ENCODE data around the gene CDH13.
A peak's percentile ranks its signal among the peaks of the same experiment; 100 is the strongest.

CDH13 gene

DNA sequence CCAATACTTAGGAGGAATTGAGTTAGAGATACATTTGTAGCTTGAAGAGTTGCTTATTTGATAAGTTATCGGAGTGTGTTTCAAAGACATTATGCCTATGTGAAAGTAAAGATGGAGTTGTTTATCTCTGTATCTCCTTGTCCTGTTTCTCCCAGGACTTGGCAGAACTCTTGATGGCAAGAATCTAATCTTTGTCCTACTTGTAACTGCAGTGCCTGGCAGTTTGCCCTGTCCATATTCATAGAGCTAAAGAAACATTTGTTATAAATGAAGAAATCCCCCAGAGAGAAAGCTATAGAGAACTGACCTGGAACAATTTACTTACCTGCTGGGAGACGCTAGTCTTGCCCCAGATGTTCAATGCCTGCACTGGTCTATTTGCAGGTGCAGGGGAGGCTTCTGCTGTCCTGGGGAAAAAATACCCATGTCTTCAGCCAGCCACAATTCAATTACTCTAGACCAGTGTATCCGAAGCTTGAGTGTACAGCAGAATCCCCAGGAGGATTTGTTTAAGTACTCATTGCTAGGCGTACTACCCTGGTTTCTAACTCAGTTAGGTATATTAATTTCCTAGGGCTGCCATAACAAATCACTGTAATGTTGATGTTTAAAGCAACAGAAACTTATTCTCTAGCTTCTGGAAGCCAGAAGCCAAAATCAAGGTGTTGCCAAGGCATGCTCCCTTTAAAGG, 771.0 kb downstream of the CDH13 start:
- no peak for DNase-seq

DNA sequence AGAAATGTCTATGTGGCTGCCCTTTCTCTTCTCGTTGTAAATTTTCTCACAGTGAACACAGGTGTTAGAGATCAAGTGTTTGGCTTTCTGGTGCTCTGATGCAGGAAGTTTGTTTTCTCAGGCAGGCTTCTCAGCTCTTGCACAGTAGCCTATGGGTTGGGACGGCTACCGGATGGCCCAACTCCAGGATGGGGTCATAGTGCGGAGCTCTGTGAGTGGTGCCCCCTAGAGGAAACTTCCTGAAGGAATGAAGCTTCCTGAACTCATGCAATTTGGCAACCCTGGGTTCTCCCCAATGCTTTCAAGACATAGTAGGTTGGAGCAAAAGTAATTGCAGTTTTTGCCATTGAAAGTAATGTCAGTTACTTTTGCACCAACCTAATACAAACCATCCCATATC, 773.5 kb downstream of the CDH13 start:
- DNase-seq = no peak

DNA sequence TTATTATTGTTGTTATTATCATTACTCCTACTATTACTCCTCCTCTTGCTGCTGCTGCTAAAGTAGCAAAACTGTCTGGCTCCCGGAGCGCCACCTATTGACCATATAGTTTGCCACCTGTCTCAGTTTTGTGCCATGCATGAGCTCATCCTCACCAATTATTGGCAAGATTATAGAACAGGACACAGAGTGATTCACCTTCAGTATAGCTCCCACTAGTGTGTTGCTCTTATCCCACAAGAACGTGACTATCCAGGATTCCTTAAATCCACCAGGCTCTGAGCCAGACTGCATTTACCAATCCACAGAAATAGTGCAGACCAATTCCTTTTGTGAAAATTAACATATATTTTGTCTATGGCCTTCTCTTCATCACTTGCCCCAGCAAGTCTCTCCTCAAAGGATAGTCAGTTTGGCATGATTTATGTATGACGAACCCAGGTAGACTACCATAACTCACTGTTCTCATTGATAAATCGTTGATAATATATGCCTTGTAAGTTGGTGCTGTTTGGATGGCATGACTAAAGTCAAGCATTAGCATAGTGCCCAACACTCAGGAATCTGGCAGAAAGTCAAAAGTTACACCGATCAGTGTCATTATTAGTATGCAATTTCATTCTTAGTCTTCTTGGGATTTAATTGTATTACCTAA, 775.5 kb downstream of the CDH13 start:
- no peak for DNase-seq

DNA sequence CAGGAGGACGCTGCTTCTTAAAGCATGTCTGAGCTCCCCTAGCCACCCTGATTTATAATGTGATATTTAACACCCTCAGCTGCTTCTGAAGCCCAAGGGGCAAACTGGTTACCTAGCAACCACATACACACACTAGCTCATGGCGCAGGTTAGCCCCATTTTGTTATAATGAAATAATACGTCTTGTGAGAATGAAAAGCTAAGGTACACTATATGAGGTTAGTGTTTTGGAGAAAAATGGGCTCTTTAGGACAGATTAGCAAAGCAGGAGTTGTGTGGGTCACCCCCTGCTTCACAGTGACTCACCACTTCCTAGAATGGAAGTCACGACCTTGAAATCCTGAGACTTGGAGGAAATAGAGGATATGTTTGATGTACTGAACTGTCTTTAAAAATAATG, 776.2 kb downstream of the CDH13 start:
- DNase-seq = no peak

DNA sequence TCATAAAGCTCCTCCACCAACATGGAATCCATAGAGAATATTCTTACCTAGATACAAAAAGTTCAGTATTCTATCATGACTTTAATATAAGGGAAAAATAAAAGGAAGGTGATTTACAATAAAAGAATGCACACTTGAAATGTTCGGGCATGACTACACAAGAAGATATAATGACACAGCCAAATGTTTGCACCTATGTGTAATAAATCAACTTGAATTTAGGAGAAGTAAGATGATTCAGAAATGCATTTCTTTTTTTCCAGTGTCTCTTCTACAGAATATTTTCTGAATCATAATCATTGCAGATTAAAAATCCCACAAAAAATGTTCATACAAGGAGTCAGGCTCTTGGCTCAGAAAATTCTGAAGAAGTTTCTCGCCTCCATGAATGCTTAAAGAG, 777.0 kb downstream of the CDH13 start:
- no peak for DNase-seq

DNA sequence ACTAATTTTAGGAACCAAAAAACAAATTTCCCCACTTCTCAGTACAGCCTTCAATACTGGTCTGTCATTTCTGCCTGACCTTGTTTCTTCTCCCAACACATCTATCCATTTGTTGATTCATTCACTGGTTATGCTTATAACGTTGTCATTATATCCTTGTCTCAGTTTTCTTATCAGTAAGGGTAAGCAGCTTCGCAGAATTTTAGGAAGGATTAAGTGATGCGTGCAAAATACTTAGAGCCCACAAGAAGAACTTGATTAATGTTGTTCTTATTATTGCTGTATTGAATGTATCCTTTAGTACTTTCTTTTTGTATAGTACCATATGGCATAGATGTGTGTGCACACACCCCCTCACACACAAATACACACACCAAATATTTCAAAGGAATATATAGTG, 777.5 kb downstream of the CDH13 start:
- DNase-seq = no peak

DNA sequence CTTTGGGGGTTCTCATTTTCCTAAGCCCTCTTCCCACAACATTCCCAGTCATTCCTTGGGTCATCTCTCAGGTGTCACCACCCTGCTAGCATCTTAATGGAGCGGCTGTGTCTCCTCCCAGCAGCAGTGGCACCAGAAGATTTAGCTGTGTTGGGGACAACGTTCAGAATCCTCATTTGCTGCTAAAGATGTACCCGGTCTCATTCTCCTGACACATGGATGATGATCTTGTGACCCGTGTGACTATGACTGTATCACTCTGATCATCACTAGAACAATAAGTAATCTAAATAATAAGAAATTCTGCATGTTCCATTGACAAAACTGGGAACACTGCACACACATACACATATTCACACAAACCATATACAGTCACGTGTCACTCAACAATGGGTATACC, 781.2 kb downstream of the CDH13 start:
- no peak for DNase-seq

DNA sequence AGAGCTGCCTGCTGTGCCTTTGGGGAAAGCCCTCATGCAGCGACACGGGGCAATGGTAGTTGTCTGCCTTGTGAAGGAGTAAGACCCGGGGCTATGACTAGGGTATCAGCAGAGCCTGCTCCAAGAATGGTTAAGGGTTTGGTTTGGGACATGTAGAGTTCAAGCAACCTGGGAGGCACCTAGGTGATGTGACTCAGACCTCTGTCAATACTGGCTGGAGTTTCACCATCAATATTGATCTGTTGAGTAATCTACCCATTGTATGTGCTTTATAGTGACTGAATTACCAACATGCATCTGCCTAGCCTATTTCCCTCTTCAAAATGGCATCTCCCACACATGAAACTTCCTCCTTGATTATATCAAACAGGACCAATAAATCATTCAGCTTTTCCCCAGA, 782.6 kb downstream of the CDH13 start:
- DNase-seq = no peak

DNA sequence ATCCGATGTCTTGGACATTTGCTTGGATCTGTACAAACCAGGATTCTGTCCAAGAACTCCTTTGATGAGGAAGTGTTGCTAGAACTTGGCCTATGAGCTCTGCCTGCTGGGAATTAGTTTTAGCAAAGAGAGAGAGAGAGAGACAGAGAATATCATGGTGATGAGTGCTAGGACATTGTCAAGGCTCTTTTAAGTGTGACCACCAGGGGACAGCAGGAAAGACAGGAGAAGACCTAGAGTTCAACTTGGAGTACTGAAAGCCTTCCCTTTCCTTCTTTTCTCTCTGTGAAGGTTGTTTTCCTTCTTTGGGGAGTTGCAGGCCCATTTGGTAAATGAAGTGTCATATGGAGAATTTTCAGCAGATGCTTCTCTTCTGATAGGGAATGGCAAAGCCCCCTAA, 791.8 kb downstream of the CDH13 start:
- DNase-seq = no peak

DNA sequence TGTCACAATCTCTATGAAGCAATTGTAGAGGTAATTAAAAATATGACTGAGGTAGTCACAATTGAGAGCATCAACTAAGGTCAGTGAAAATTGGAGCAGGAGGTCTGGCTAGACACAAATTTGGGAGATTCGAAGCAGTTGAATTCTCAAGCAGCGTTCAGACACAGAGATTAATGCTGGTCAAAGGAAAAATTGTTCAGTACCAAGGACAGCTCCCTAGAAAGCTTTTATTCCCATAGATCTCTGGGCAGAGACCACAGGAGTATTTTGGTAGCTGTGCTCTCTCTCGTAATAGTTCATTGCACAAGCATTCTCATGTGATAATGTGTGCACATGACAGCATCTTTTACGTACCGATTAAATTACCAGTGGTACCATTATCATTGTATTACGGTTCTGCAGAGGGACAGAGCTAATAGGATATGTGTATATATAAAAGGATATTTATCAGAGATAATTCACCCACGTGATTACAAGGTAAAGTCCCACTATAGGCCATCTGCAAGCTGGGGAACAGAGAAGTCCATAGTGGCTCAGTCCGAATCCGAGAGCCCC, 793.5 kb downstream of the CDH13 start:
- no peak for DNase-seq

DNA sequence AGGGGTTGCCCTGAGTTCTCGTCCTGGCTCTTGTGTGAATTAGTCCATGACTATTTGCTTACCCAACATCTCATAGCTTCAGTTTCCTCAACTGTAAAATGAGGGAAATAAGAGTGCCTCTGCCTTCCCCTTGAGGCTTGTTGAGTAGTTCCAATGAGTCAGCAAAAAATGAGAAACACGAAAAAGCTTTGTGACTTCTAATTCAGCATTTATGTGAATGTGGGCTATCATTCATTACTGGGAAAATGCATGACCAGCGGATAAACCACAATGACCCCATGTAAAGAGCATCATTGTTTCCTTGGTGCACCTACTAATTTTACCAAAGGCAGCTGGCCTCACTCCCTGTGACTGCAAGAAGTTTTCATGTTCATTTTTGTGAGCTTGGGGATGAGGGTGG, 806.4 kb downstream of the CDH13 start:
- DNase-seq = no peak

DNA sequence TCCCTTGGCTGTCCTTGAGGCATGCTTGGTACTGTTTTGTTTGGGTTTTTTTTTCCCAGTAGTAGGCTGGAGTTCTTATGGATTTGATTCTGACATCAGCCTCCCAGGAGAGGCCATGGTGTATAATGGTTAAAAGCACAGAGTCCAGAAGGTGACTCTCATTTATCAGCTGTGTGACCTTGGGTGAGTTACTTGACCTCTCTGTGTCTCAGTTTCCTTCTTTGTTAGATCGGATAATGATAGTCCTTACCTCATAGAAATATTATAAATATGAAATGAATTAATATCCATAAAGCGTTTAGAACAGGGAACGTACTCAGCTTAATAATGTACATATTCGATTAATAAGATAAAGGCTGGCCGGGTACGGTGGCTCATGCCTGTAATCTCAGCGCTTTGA, 810.3 kb downstream of the CDH13 start:
- DNase-seq = no peak

DNA sequence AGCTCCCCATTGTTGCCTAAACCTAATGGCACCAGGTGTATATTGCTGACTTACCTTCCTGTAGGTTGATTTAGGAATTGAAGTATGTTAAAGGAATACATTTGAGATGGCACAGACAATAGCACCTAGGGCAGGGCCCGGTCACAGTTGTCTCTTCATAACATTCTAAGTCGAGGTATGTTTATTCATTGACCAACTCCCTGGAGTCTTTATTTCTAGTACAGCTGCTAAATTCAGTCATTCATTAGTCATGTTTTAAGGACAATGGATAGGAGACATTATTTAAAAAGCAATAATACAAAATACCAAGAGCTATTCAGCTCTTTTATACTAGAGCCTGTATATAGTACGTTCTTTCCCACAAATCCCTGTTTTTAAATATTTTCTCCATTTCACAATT, 811.6 kb downstream of the CDH13 start:
- DNase-seq = no peak

DNA sequence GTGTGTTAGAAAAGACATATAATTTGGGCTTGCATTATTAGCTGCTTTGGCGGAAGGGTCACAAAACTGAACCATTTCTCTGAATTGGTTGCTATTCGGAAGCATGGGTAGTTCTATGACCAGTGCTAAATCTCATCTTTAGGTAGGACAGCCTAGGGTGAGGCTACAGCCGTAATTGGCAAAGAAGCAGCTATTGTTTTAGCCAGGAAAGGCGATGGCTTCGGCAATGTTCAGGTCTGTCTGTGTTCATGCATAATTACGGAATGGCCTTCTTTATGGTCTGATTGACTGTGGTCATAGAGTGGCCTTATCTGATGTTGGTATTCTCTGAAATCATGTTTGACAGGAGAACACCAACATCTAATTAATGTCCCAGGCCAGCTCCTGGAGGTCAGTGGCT, 812.6 kb downstream of the CDH13 start:
- no peak for DNase-seq

DNA sequence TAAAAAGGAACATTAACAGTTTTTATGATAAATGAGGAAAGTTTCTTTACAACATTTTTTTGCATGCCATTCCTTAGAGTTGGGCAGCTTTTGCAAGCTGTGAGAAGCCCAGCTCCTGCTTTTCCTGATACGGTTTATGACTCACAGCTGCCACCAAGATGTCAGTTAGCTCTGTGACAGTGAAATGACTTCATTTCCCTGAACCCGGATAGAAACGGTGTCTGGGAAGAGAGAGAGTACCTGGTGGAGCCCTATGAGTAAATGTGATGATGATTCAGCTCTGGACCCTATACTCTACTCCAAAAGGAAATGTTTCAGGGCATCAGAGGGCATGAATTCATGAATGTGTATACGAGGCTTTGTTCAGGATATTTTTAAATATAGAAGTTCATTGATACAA, 814.7 kb downstream of the CDH13 start:
- peak; percentile 1 for DNase-seq

DNA sequence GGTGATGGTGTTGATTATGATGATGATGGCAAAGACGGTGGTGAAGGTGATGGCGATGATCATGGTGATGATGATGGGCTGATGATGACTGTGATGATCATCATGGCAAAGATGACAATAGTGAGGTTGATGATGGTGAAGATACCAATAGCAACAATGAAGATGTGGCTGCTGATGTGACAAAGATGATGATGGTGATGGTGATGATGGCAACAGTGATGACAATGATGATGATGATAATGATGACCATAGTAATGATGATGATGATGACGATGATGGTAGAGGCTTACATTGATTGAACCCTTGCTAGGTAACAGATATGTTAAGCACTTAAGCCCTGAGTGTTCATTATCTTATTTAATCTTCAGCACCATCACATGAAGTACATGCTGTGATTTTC, 817.2 kb downstream of the CDH13 start:
- DNase-seq = no peak

DNA sequence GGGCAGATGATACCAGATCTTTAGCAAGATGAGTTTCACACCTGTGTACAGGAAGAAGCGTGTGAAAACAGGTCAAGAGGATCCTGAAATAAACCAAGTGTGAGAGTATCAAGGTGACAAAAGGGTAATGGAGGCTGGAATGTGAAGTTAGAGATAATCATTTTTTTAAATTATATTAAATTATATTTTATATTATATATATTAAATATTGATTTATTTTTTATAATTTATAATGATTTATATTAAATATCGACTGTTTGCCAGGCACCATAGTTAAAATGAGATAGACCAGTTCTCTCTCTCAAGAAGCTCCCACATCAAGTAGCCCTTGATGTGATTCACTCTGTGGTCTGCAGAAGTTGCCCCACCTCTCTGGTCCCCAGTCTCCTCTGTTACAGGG, 820.8 kb downstream of the CDH13 start:
- no peak for DNase-seq

DNA sequence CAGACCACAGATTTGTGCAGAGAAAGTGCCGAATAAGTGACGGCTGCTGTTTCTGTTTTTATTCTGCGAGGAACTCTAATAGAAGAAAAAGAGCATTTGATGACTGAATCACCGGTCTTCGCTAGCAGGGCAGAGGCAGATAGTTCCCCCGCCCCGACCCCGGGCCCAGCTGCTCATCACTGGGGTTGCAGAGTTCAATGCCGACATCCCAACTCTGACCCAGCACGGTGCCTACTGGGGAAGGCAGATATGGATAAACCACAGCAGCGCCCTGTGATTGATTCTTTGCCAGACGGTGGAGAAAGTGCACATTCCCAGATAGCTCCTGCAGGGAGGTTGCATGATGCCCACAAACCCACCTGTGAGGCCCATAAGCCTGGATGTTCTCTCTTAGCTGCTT, 823.1 kb downstream of the CDH13 start:
- DNase-seq = no peak

DNA sequence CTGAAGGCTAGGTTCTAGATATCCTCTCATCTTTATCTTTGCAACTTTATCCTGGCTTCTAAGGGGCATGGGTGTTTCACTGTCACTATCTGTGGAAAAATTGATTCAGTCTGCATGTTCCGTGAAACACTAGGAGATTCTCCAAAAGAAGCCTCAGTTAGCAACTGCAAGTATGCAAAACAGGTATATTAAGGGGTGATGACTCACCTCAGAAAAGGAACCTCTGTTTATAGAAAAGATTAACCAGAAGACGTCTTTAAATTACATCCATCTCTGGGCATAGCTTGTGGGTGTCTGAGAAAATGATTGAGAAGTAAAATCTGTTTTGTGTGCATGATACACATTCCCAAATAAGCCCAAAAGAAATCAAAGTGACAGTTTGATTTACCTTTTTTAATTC, 827.2 kb downstream of the CDH13 start:
- no peak for DNase-seq

DNA sequence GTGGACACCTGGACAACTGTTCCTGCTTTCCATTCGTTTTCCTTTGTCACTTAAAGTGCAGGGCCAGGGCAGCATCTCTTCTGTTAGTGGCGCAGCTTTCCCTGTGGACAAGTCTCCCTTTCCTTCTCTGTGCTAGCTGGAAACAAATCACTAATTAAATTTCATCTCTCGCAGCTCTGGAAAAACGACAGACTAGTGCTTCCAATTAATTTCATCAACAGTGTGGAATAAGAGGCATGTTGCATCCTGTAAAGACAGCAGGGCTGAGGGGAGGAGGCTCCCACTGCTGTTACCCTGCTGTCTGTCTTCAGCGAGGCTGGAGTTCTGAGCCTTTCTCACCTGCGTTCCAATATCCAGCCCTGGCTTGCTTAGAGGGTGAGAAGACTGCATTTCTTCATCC, 828.9 kb downstream of the CDH13 start:
- peak; percentile 40 for DNase-seq

DNA sequence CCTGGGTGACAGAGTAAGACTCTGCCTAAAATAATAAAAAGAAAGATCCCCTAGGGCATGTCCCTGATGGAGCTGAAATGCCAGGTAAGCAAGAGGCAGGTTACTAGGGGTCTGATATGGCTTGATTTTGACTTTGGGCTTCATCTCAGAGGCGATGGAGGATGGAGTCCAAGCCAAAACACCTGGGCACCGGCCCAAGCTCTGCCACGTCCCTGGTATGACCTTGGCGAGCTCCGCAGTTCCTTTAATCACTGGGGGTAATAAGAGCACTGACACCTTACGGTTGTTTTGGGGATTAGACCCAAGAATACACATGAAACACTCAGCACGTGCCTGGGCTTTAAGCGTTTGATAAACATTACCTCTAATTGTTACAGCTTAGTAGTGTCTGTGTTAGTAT, 830.2 kb downstream of the CDH13 start:
- DNase-seq = no peak

DNA sequence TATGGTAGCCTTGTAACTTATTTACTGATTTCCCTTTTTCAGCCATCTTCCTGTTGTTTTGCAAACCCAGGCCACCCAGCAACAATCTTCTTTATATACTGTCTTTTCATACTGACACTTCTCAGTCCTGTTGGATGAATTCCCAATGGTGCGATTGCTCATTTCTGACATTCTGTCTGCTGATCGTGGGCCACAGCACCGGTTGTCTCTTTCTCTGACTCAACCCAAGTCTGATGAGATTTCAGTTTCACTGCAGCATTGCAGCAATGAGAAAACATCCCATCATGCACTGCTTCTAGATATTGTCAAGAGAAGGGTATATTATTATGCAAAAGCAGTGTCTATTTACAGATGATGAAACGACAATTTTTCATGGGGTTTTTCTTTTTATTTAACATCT, 831.8 kb downstream of the CDH13 start:
- DNase-seq = no peak

DNA sequence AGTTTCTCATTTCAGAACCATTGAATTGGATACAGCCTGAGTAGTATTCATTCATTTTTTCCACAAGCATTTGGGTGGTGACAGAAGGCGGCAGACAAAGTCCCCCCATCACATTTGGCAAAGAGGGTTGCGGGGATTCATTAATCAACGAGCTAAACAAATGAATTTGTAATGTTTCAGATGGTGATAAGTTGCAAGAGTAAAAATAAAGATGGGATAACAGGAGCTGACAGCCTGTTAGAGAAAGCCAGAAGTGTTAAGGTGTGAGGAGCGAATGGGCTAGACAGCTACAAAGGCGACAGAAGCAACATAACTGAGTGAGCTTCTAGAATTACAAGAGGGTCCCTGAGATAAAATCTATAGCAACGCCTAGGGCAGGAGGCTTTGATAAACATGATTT, 838.2 kb downstream of the CDH13 start:
- DNase-seq = no peak

DNA sequence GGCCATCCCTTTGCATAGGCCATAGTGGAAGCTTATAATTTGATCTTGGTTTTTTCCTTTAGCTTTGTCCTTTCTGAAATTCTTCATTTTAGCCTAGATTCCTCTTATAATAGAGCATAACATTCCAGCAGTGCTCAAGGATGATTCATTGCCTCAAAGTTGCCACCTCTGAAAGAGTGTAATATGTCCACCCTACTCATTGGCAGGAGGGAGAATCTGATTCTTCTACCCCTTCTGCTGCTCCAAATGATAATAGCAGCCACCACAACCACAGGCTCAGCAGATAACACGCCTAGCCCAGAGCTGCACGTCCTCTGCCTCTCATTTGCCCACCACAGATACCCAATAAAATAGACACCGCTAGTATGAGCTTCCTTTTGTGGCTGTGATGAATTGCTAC, 843.6 kb downstream of the CDH13 start:
- no peak for DNase-seq

All from NCI-H1694 treated with DMSO at 0.1 percent for 48 hours (cell line).